BLaER1 (cell line): Measurements from ENCODE around the gene MAPK9.

Experiments used
- H3K27ac ChIP-seq: shearing (Covaris generic); formaldehyde crosslinking; 2 replicates; pipeline ENCODE4 v1.8.1; 2022
- H3K27me3 ChIP-seq: shearing (Covaris generic); formaldehyde crosslinking; 2 replicates; pipeline ENCODE4 v1.8.1; 2022
- H3K36me3 ChIP-seq: shearing (Covaris generic); formaldehyde crosslinking; 2 replicates; pipeline ENCODE4 v1.8.1; 2022
- H3K4me1 ChIP-seq: shearing (Covaris generic); formaldehyde crosslinking; 2 replicates; pipeline ENCODE4 v1.8.1; 2022
- H3K4me2 ChIP-seq: shearing (Covaris generic); formaldehyde crosslinking; 2 replicates; pipeline ENCODE4 v1.8.1; 2022
- H3K4me3 ChIP-seq: shearing (Covaris generic); formaldehyde crosslinking; 2 replicates; pipeline ENCODE4 v1.8.1; 2022
- H3K9ac ChIP-seq: shearing (Covaris generic); formaldehyde crosslinking; 2 replicates; pipeline ENCODE4 v1.8.1; 2022
- H3K9me3 ChIP-seq: shearing (Covaris generic); formaldehyde crosslinking; 2 replicates; pipeline ENCODE4 v1.8.1; 2022
- H4K20me1 ChIP-seq: shearing (Covaris generic); formaldehyde crosslinking; 2 replicates; pipeline ENCODE4 v1.8.1; 2022
- Cebpa-rat ChIP-seq: shearing (Covaris generic); IDR thresholded peaks from 2 replicates; pipeline ENCODE4 v1.8.1; 2022

MAPK9 gene

GRCh38 chr5:180326989-180327565 lies 35.2 kb upstream of the MAPK9 start:
- Histone ChIP-seq H3K36me3 (no peaks in the 10 kb centered on the region), H4K20me1 (no peaks in the 10 kb centered on the region), H3K27ac (no peak overlapping the region), H3K9me3 (no peaks in the 10 kb centered on the region), H3K9ac (no peak overlapping the region), H3K4me3 (no peak overlapping the region), H3K4me1 (peaks cover 9% of the 10 kb centered on the region), H3K4me2 (no peak overlapping the region), H3K27me3 (no peaks in the 10 kb centered on the region)
- no peak for TF ChIP-seq Cebpa-rat

- TF ChIP-seq Cebpa-rat = no peak
- Histone ChIP-seq H3K9me3 (no peaks in the 10 kb centered on the region), H3K27me3 (no peaks in the 10 kb centered on the region), H3K4me3 (no peak overlapping the region), H3K4me2 (no peak overlapping the region), H3K36me3 (no peaks in the 10 kb centered on the region), H3K9ac (no peak overlapping the region), H4K20me1 (no peaks in the 10 kb centered on the region), H3K4me1 (peaks cover 9% of the 10 kb centered on the region), H3K27ac (no peak overlapping the region)
Measured at GRCh38 chr5:180324601-180324950, 32.7 kb upstream of the MAPK9 start.

- no peaks in the 10 kb centered on the region for H4K20me1 ChIP-seq
- H3K9ac ChIP-seq = no peak overlapping the region
- no peak overlapping the region for H3K4me2 ChIP-seq
- TF ChIP-seq Cebpa-rat = no peak
- H3K4me3 ChIP-seq = no peak overlapping the region
- H3K9me3 ChIP-seq = no peaks in the 10 kb centered on the region
- no peak overlapping the region for H3K27ac ChIP-seq
- H3K27me3 ChIP-seq = no peaks in the 10 kb centered on the region
- no peaks in the 10 kb centered on the region for H3K36me3 ChIP-seq
- peaks cover 9% of the 10 kb centered on the region for H3K4me1 ChIP-seq
Measured at GRCh38 chr5:180323941-180324600, 32.2 kb upstream of the MAPK9 start.

- no peak overlapping the region for H3K9ac ChIP-seq
- no peaks in the 10 kb centered on the region for H3K27me3 ChIP-seq
- H3K4me1 ChIP-seq = peaks cover 1% of the 10 kb centered on the region
- H3K27ac ChIP-seq = no peak overlapping the region
- H3K36me3 ChIP-seq = no peaks in the 10 kb centered on the region
- H3K4me3 ChIP-seq = no peak overlapping the region
- H4K20me1 ChIP-seq = no peaks in the 10 kb centered on the region
- no peaks in the 10 kb centered on the region for H3K9me3 ChIP-seq
- H3K4me2 ChIP-seq = no peak overlapping the region
- no peak for TF ChIP-seq Cebpa-rat
Measured at GRCh38 chr5:180323160-180323559, 31.3 kb upstream of the MAPK9 start.

GRCh38 chr5:180318456-180319089 lies 26.7 kb upstream of the MAPK9 start:
- no peak overlapping the region for H3K4me3 ChIP-seq
- H3K36me3 ChIP-seq = no peaks in the 10 kb centered on the region
- no peaks in the 10 kb centered on the region for H3K4me1 ChIP-seq
- no peak overlapping the region for H3K9ac ChIP-seq
- TF ChIP-seq Cebpa-rat = no peak
- H3K4me2 ChIP-seq = no peak overlapping the region
- H3K27me3 ChIP-seq = no peaks in the 10 kb centered on the region
- peaks cover 7% of the 10 kb centered on the region for H3K9me3 ChIP-seq
- no peaks in the 10 kb centered on the region for H4K20me1 ChIP-seq
- no peak overlapping the region for H3K27ac ChIP-seq

GRCh38 chr5:180316586-180316985 lies 24.7 kb upstream of the MAPK9 start:
- Histone ChIP-seq H3K4me2 (no peak overlapping the region), H3K36me3 (no peaks in the 10 kb centered on the region), H3K9ac (no peak overlapping the region), H3K27me3 (no peaks in the 10 kb centered on the region), H3K4me3 (no peak overlapping the region), H3K4me1 (no peaks in the 10 kb centered on the region), H3K9me3 (peaks cover 8% of the 10 kb centered on the region), H3K27ac (no peak overlapping the region), H4K20me1 (no peaks in the 10 kb centered on the region)
- TF ChIP-seq Cebpa-rat = no peak

- Histone ChIP-seq H3K4me3 (no peak overlapping the region), H4K20me1 (no peaks in the 10 kb centered on the region), H3K4me2 (no peak overlapping the region), H3K4me1 (no peaks in the 10 kb centered on the region), H3K36me3 (no peaks in the 10 kb centered on the region), H3K9ac (no peak overlapping the region), H3K9me3 (peaks cover 8% of the 10 kb centered on the region), H3K27me3 (no peaks in the 10 kb centered on the region), H3K27ac (no peak overlapping the region)
- TF ChIP-seq Cebpa-rat = no peak
Measured at GRCh38 chr5:180315762-180316212, 23.9 kb upstream of the MAPK9 start.

GRCh38 chr5:180313677-180314505 lies 22.0 kb upstream of the MAPK9 start:
- no peaks in the 10 kb centered on the region for H4K20me1 ChIP-seq
- no peak overlapping the region for H3K4me2 ChIP-seq
- no peak overlapping the region for H3K4me3 ChIP-seq
- no peaks in the 10 kb centered on the region for H3K27me3 ChIP-seq
- no peak overlapping the region for H3K9ac ChIP-seq
- H3K4me1 ChIP-seq = no peaks in the 10 kb centered on the region
- TF ChIP-seq Cebpa-rat = no peak
- H3K9me3 ChIP-seq = peaks cover 8% of the 10 kb centered on the region
- H3K36me3 ChIP-seq = no peaks in the 10 kb centered on the region
- no peak overlapping the region for H3K27ac ChIP-seq

- no peaks in the 10 kb centered on the region for H4K20me1 ChIP-seq
- H3K9me3 ChIP-seq = peaks cover 8% of the 10 kb centered on the region
- H3K4me2 ChIP-seq = no peak overlapping the region
- H3K9ac ChIP-seq = no peak overlapping the region
- H3K4me3 ChIP-seq = no peak overlapping the region
- no peaks in the 10 kb centered on the region for H3K27me3 ChIP-seq
- no peaks in the 10 kb centered on the region for H3K36me3 ChIP-seq
- H3K4me1 ChIP-seq = no peaks in the 10 kb centered on the region
- no peak for TF ChIP-seq Cebpa-rat
- H3K27ac ChIP-seq = no peak overlapping the region
Measured at GRCh38 chr5:180311216-180311615, 19.3 kb upstream of the MAPK9 start.

GRCh38 chr5:180306796-180307195 lies 14.9 kb upstream of the MAPK9 start:
- Histone ChIP-seq H4K20me1 (no peaks in the 10 kb centered on the region), H3K9ac (no peak overlapping the region), H3K4me3 (no peak overlapping the region), H3K9me3 (no peaks in the 10 kb centered on the region), H3K4me1 (no peaks in the 10 kb centered on the region), H3K27me3 (no peaks in the 10 kb centered on the region), H3K4me2 (no peak overlapping the region), H3K36me3 (no peaks in the 10 kb centered on the region), H3K27ac (no peak overlapping the region)
- no peak for TF ChIP-seq Cebpa-rat
